Islet of Langerhans (tissue), 1 donor: ENCODE data around the gene TIMM23.
"Not testable (repeated sequence)": the region's sequence is repeated elsewhere in the genome, so short reads cannot be mapped to it uniquely, and the experiment has no call there.

Experiments
- FAIRE-seq: peaks from one replicate; lab custom pipeline; 2011; peaks lifted over from hg19 to GRCh38; lab: Jason Lieb, UNC

TIMM23 gene

DNA sequence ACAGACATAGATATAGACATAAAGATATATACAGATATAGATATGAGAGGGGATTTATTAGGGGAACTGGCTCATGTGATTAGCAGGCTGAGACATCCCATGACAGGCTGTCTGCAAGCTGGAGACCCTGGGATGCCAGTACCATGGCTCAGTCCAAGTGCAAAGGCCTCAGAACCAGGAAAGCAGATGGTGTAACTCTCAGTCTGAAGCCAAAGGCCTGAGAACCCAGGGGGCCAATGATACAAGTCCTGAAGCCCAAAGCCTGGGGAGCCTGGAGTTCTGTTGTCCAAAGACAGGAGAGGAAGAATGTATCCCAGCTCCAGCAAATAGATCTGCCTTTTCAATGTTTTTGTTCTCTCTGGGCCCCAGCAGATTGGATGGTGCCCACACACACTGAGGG lies 52.7 kb downstream of the TIMM23 start:
- no peak for FAIRE-seq

DNA sequence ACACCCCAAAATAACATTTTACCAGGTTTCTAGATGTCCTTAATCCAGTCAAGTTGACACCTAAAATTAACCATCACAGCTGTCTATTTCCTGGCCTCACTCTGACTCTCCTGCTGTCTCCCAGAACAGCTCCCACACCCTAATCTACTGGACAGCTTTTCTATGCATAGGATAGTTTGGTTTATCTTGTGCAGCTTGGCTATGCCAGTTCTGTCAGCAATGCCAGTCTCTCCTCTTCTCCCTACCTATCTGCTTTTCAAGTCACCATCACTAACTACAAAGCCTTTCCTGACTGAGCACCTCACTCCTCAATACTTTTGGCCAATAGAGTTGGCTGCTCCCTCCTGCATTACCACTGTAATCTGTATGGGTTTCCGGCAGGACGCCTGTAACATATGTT lies 53.1 kb downstream of the TIMM23 start:
- FAIRE-seq: no peak

DNA sequence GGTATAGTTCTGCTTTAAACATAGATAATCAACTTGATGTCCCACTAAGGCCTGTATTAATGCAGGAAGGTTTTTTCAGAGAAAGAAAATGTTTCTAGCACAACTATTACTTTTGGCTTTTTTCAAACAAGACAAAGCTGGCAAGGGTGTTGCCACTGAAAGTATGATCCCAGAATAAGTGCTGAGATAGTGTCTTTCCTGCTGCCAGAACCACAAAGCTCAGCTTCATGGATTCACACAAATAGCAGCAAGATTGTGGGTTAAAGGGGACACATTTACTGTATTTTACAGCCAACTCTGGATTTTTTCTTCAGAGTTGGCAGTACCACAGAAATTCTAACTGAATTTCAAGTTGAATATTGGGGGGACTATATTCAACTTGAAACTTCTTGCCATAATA lies 53.8 kb downstream of the TIMM23 start:
- FAIRE-seq: no peak

DNA sequence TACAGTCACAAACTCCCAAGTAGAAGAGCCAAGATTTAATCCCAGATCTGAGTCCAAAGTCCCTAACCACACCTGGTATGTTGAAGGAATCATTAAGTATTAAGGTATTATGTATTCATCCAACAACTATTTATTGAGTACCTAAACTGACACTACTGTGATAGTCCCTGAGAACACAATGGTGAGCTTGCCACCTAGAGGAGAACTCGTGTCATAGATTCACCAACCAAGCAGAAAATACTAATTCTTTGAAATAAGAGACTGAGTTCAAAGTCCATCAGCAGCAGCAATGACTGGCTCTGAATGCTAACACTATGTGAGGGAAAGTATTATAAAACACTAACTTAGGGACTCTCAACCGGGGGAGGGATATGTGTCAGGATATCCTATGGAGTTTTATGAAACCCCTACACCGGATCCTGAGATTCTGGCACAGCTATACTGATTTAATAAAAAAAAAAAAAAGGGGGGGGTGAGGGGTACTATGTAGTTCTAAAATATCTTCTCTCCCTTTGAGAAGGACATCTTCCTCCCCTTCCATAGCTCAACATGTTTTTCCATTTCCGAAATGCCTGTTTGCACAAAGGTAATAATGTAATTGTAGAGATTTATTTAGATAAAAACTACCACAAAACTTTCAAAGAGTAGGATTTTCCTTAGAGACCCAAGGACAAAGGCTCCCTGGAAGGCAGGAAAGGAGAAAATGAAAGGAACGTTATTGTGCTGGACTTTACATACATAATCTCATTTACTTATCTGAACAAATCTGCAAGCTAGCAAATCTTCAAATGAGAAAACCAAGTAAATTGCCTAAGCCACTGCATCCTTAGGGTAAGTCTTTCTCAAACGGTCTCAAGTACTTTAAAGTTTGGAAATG lies 56.5 kb downstream of the TIMM23 start:
- FAIRE-seq: no peak

DNA sequence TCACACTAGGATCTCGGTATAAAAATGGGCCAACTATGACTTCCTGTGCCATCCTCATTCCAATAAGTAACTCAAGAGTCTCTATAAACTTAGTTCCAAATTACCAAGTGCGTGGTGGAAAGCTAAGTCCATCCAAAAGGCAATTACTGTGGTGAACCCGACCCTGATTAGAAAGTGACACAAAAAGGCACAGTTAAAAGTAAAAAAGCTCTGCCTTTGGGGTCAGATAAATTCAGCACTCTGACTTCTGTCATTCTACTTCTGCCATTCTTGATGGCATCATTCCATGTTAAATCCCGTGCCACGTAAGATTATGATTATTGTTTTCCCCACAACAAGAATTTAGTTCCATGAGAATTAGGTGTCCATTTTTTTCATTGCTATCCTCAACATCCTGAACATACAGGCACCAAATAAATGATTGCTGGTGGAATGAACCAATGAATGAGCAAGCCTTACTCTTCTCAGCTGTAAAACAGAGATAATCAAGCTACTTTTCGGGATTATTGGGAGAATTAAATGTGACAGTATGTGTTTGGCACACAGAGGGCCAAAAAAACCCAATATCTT lies 57.3 kb downstream of the TIMM23 start:
- FAIRE-seq: no peak

DNA sequence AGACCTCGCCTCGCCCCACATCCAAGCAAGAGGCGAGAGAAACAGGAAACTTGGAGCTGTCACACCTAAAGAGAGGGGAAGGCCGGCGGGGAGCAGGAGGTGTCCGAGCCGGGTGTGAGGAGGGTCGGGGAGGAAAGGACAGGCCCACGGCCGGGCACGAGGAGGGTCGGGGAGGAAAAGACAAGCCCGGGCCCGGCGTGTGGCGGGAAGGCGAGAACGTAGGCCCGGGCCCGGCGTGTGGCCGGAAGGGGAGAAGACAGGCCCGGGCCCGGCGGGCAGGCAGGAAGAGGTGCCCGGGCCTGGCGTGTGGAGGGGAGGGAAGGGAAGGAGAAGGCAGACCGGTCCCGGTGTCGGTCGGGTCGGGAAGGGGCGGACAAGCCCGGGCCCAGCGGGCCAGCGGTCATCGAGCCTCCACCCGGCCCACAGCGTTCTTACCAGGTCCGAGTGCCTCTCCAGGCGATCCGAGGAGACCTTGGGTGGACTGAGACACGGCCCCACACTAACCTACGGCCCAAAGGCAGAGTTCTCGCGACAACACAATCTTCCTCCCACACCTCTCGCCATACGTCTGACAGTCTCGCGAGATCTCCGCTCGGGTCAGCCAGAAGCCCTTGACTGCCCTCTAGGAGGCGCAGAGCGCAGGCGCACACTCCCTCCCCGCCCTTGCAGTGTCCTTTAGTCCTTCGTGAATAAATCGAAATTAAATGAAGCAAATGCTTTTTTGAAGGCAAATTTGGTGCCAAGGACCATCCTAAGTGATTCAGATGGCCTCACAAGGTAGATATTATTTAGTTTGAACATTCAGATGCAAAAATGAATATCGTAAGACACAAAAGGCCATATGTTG lies 58.0 kb downstream of the TIMM23 start, which contains the start of gene NCOA4:
NCOA4 (minus strand) TSS at position 533 of the 847 bp plus-strand sequence. CDS start 13,943 bp downstream, outside the sequence.
- FAIRE-seq: no peak

DNA sequence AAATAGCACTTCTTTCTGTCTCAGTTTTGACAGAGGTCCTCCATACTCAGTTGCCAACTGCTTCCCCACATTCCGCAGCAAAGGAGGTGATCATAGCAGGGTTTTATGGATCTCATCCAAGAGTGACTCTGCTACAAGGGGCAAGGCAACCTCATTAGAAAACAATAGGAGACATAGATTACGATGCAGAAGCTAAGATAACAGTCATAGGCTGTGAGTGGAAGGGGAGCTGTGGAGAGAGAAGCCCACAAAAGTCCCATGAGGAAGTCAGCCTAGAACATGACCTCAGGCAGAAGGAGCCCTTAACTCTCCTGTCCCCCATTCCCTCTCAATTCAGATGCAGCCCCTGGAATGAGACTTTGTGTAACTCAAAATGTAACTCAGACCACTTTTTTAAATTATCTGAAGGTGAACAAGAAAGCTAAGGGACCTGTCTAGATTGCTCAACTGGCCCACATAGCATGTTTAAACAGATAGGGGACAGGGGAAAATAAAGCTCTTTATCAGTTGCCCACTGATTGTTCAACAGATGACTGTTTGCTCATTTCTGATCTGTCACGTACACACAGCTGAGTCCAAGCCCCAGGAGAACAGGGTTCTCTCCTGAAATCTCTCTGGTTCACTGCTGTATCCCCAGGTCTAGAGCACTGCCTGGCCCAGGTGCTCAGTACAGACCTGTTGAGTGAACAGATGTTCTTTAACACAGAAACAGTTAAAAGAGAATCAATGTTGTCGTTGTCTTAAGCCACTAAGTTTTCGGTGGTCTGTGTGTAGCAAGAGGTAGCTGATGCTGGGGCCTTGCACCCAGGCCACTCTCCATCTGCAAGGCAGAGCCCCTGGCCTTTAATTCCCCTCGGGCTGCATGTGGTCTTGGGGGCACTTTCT lies 59.6 kb downstream of the TIMM23 start:
- no peak for FAIRE-seq

DNA sequence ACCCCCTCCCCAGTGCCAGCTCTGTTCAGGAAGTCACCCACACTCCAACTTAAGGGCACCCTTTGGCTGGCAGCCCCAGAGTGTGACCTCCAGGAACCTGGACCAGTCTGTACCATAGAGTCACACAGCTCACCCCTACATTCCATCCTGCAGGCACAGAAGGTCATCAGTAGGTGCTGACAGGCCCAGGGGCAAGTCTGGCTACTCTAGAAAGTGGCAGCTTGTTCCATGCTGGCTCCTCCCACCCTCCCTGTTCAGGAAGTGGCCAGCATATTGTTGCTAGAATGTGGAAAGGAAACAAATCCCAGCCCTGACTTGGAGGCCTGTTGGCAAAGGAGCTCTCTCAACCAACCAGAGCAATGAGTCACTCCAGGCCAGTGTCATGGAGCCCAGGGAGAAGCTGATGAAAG lies 61.3 kb downstream of the TIMM23 start:
- no peak for FAIRE-seq

DNA sequence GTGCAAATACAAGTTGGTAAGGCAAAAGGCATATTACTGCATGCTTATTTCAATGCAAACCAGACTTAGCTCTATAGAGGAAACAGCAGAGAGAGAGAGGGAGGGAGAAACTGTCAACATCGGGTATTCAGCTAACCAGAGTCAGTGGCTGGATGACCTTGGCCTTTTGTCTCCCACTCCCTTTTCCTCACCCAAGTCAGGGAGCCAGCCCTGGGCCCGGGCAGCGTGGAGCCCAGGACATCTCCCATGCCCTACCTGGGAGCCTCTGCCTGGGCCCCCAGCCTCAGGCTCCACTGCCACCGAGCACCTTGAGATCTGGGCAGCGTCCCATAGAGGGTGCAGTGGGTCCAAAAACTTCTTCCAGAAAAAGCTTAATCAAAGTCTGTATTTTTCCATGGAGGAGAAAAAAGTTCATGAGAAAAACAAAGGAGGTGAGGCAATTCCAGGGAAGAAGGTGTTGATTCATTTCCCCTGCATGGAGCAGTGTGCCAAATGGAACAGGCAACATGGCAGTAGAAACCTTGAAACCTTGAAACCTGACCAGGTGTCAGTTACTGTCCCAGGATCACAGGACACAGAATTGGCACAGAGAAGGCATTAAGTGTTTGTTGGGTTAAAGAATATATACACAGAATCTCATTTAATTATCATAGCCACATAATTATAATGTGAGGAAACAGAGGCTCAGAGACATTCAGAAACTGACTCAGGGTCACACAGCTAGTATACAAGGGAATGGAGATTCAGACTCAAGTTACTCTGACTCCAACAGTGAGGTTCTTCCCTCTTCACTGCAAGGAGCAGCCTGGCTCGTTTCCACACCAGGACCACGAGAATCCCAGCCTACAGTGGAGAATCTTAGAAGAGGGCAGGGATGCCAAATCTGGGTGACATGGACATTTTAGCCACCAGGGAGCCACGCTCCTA lies 63.9 kb downstream of the TIMM23 start:
- no peak for FAIRE-seq

DNA sequence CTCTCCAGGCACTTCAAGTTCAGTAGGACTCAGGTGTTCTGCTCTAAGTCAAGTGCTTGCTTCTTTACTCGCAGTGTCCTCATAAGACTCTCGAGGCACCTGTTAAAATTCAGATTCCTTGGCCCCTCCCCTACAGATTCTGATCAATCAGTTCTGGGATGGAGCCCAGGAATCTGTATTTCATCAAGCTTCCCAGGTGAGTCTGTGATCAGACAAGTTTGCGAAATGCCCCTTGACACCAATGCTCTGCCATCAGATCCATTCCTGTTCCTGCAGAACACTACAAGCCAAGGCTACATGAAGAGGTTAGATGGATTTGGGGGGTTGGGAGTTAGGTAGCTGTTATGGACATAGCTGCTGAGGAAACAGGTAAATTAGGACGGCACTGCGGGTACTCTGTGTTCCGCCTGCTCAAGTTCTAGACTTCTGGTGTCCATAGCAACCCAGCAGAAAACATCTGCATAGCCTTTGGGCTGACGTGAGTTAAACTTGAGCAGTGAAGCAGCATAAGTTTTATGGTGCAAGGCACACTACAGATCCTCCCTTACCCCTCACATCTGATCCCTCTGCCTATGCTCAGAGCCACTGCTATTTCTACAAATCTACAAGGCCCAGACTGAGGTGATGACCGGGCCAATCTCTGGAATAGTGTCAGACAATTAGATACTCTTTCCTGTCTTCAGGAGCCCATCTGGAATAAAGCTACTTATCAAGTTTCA lies 65.0 kb downstream of the TIMM23 start:
- no peak for FAIRE-seq

DNA sequence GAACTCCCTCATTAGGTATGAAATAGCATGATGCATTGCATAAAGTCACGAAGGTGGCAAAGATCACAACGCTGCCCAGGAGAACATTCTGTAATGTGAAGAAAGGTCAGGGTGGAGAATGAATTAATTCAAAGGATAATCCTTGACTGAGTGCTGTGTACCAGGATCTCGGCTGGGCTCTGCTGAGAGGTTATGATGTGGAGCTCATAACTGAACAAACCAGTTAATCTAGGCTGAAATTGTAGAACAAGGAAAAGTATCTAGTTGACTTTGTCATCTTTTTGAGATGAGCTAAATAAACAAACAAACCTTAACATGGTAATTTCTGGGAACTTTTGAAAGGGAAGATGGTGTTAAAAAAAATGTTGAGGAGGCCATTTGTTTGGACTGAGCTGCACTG lies 67.7 kb downstream of the TIMM23 start:
- no peak for FAIRE-seq

DNA sequence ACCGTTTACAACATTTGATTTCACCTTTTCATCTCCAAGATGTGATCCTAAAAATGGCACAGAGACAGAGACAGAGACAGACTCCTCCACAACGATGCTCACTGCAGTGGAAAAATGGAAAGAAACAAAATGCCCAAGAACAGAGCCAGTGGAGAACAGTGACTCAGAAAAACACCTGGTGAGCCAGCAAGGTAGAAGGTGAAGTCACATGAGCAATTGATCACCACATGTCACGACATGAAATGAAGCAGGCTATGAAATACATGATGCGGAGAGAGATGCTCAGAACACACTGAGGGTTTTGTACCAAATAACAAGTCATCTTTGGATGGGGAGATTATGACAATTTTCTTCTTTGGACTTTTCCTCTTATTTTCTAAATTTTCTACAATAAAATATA lies 70.2 kb downstream of the TIMM23 start:
- FAIRE-seq: no peak

DNA sequence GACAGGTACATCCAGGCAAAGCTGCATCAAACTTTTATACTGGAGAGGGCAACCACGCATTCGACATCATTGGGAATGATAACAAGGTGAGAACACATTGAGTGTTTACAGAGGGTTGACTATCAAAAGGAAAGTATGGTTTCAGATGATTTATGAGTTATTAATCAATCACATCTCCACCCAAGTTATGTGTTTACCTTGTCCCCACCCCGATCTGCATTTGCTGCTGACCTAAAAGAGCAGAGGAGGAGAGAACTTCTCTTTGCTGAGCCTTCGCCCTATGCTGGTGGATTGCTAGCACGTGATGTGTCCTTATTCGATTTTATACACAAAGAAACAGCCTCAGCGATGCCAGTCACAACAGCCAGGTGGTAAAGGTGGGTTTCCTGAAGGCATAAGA lies 74.0 kb downstream of the TIMM23 start, which contains the start of gene MSMB:
MSMB (minus strand) TSS at position 9 of the 400 bp plus-strand sequence. CDS start 32 bp downstream, outside the sequence.
- no peak for FAIRE-seq

DNA sequence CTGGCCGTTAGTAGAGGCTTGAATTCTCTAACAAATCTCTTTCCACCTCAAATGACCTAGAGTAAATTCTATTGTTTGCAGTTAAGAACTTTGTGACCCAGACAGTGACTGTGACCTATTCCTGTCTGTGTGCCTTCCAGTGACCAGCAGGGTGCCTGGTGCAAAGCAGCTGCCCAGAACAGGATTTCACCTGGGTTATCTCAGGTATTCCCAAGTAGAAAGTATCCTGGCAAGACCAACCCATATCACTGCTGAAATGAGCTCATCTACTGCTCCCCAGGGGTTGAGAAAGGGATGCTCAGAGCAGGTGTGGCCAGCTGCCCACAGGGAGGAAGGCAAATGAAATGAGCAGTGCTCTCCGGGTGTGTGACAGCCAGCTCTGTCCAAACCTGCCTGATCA lies 75.9 kb downstream of the TIMM23 start:
- FAIRE-seq: no peak

DNA sequence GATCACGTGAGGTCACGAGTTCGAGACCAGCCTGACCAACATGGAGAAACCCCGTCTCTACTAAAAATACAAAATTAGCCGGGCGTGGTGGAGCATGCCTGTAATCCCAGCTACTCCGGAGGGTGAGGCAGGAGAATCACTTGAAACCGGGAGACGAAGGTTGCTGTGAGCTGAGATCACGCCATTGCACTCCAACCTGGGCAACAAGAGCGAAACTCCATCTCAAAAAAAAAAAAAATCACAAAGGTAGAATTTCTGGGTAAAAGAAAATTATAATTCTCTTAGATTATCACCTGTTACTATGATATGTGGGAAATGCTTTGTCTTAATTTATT lies 77.2 kb downstream of the TIMM23 start:
- not testable (repeated sequence) for FAIRE-seq

DNA sequence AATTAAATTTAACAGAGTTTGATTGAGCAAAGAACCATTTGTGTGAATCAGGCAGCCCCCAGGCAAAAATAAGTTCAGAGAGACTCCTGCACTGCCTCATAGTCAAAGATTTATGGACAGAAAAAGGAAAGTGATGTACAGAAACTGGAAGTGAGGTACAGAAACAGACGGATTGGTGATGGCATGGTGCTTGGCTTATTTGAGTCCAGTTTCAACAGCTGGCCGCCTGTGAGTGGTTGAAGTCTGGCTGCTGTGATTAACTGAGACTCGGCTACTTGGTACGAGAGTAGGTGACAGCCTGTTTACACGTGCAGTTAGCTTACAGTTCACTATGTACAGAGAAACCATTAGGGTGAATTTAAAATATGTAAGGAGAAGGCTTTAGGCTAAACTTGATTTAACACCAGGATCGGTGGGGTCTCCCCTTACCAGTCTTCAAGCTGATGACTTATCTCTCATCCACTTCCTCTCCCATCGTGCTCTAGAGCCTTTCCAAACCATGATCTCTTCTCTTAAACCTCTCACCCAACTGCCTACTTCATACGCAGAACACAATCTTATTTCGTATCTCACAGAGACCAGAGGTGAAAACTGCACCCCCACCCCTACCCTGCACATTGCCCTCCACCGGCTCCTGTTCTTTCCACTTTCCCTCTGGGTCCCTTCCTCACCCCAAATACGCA lies 78.8 kb downstream of the TIMM23 start:
- no peak for FAIRE-seq

DNA sequence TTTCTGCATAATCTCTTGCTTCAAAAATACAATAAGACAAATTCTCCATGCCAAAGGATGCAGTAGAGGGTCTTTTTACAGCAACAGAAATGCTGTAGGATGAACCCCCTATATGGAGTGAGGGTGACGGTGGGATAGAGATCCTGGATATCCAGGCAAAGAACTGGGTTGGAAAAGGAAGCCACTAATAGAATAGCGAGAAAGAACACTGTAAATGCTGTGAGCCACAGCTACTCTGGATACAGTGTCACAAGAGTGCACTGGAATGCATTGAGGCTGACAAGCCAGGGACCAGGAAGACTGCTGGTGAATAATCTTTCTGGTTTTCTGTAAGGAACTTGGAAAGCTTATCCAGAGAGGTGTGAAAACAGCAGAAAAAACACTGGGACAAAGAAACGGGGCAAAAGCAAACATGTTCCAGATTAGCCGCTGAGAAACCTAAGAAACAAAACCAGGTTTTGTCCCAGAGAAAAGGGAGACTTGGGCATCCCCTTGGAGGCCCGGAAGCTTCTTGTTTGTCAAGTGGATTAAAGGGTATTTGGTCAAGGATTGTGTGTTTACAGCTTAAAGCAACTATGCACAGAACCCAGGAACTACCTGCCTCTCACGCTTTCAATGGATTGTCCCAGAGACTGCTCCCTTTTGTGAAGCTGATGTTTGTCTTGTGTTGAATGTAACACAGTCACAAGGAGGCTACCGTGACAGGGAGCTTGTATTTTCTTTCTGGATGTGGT lies 79.9 kb downstream of the TIMM23 start:
- no peak for FAIRE-seq

DNA sequence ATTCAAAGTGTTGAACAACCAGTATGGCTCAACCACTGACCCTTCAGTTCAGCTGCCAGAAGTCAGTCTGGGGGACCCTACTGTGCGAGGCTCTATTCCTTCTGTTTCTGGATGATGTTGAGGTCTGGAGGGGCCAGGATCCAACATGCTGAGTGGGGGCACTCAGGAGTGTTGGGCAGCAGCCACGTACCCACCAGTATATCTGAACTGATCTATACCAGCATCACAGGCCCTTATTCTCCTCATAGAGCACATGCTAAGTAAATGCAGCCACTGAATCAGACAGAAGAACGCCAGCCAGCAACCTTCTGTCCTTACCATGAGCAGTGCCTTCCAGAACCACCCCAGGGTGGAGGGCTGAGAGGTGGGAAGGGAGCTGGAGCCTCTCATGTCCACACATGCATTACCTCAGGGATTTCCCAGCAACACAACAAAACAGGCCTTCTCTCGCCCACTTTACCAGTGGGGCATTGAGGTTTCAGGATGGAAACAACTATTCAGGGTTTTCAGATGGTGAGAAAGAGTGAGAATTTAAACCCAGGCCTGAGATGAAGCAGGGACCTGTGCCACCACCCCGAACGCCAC lies 80.6 kb downstream of the TIMM23 start:
- FAIRE-seq: no peak
